Dedifferentiated amniotic fluid mesenchymal stem cell (primary cell): ENCODE results near the gene PIP5K1B.

Experiments
- DNase-seq: peaks from one replicate; pipeline ENCODE4 v3.0.0-alpha.2; 2016; ENCODE audit errors: extremely low spot score

Gene PIP5K1B

DNA sequence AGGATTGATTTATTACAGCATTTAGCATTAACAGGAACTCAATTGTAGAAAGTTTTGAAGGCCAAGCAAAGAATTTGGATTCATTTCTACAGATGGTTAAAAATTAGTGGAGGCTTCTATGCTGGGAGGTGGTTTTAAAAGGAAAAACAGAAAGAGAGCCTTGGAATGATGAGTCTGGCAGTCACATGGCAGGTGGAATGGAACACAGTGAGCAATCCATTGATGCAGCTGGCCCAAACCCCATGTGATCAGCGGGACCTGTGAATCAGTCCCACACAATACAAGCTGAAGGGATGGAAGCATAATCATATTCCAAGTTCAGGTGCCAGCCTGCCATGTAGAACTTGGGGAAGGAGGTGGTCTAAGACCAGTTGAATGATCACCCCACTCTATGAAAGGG is 147.9 kb downstream of the PIP5K1B start:
- no peak for DNase-seq

DNA sequence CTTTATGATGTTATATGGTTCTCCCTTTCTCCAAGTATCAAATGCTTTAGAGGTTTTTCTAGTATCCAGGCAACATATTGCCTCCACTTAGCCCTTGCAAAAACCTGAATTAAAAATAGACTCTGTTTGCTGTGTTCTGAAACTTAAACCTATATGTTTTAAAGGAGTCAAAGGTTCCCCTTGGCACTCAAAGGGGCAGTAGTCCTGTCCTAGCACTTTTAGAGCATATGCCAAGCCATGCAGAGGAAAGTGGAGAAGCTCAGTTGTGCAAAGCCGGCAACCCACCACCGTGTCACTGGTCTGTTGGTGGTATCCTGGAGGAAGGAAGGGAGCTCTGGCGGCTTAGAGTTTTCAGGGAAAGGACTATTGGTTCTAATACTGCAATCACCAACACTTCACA is 154.3 kb downstream of the PIP5K1B start:
- no peak for DNase-seq

DNA sequence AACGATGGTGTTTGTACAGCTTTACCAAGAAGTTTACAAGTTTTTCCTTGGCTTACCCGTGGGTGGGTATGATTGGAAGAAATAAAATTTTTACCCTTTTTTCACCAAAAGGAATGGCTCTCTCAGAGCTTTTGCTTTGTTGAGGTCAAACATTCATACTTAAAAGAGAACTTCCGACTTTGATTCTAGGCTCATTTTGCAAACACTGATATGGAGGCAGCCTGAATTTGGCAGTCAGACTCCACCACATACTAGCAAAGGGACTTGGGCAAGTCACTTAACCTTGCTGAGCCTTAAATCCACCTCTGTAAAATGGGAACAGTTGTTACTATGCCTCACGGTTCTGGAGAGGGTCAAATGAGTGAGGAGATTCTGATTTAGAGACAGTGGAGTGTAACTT is 155.4 kb downstream of the PIP5K1B start:
- DNase-seq = no peak

DNA sequence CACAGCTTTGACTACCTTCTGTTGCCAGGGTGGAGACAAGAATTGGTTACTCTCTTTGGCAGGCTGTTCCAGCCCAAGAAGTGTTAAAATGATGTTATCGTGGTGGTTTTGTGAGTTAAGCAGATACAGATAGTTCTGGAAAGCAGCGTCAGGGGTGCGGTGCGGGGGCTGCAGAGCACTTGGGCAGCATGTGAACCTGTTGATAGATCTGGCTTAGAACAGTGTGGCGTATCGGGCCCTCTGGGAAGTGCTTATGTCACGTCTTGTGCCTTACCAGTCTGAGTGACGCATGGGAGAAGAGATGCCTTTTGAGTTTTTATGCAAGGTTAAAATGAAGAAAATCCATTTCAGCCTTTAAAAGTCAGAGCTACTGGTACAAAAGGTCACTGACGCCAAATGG is 156.4 kb downstream of the PIP5K1B start:
- DNase-seq = no peak

DNA sequence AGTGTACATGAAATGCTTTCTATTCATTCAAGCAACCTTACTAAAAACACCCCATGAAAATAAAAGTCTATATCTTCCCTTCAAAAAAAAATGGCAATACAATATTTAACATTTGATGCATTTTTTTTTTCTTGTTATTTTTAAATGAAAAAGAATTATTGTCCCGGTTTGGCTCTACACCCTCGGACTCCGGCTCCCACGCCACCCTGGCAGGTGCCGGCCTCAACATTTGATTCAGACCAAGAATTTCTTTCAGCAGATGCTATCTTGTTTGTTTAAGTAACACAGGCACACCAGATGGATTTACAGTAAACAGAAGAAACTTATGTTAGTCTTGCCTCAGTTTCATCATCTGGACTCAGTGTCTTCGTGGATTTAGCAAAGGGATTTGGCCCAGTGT is 162.0 kb downstream of the PIP5K1B start:
- no peak for DNase-seq

DNA sequence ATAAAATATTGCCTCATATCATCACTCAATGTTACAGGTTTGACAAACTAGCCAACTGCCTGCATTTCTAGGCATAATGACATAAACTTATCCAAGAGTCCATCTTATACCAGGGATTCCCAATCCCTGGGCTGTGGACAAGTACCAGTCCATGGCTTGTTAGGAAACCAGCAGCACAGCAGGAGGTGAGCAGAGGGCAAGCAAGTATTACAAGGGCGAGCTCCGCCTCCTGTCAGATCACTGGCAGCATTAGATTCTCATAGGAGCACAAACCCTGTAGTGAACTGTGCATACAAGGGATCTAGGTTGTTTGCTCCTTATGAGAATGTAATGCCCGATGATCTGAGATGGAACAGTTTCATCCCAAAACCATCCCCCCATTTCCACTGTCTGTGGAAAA is 164.0 kb downstream of the PIP5K1B start:
- DNase-seq = no peak

DNA sequence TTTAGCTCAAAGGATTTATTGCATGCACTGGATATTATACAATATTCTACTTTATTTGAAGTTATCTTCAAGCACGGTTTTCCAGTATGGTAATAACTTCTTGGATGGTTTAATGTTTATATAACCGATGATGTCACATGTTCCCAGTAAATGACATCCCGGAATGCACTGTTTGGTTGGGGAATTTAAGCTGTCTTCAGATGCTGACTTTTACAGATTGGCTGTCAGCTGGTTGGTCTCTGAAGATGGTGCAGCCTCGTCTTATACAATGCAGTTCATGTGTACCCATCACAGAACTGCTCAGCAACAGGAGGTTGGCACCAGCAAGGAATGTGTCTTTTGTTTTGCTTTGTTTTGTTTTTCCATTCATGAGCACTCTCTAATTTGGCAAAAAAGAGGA is 165.0 kb downstream of the PIP5K1B start:
- no peak for DNase-seq

DNA sequence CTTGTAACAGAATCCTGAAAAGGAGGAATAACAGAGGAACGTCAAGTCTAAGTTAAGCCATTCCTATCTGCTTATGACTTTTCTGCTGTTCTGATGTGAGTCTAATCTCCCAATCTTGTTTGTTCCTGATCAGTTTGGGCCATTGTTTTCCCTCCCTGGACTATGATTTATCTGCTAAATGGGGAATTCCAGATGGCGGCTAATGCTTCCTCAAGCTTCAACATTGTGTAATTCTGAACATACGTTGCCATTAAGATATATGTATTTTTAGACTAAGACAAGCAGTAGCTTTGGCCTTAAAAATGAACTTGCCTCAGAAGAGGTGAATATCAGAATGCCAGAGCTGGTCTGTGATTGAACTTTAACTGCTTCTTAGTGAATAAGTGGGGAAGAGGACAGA is 166.2 kb downstream of the PIP5K1B start:
- no peak for DNase-seq

DNA sequence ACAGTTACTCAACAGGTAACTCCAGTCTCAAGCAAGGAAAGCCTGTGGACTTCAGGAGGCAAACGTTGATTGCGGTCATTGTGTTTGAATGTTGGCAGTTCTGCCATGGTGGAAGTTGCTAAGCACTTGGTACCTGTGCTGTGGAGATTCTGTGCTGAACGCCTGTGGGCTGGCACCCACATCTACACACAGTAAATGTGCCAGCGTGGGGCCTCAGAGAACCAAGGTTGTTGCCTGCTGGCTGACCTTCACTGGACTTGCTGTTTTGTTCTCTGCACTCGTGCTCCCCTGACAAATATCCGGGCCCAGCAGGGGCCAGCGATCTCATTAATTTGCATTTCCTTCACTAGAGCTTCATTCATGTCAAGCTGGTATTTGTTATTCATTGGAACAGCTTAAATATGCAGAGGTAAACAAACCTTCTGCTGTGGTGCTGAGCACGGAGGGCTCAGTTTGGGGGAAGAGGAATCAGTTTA is 167.0 kb downstream of the PIP5K1B start:
- DNase-seq = no peak

DNA sequence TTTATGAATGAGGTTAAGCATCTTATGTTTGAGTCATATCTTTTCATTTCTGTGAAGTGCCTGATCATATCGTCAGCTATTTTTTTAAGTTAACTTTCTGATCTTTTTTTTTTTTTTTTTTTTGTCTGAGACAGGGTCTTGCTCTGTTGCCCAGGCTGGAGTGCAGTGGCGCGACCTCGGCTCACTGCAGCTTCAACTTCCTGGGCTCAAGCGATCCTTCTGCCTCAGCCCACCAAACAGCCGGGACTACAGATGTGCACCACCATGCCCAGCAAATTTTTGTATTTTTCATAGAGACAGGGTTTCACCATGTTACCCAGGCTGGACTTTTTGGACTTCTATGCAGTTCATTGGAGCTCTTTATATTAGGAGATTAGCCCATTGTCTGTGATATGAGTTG is 168.1 kb downstream of the PIP5K1B start:
- no peak for DNase-seq

DNA sequence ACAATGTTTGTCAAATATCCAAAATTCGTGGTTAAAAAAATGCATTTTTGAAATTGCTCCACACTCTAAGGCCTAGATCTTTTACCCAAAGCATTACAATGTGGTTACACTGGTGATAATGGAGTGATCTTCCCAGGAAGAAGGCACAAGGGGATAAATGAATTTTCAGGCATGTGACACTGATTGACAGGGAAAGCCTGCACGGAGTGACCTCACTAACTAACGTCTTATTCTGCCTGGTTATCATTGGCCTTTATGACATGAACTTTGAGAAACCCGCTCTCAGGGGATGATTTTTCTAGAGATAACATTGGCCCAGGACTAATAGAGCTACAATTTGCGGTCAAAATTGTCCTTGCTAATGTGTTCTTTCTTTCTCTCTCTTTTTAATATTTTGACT is 171.2 kb downstream of the PIP5K1B start:
- DNase-seq = no peak

DNA sequence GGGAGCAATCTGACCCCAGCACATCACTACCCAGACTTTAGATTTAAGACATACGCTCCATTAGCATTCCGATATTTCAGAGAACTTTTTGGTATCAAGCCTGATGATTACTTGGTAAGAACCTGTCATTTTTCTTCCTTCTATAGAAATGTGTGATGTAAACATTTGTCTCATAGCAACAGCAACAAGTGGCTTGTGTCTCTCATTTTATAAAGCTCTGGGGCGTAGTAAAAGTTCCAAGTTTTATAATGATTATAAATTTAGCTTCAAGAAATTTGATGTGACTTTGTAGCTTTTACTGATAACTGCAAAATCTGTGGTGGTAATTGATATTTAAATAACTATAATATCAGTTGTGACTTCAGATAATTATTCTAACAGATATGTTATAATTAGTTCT is 171.6 kb downstream of the PIP5K1B start:
- DNase-seq = no peak

DNA sequence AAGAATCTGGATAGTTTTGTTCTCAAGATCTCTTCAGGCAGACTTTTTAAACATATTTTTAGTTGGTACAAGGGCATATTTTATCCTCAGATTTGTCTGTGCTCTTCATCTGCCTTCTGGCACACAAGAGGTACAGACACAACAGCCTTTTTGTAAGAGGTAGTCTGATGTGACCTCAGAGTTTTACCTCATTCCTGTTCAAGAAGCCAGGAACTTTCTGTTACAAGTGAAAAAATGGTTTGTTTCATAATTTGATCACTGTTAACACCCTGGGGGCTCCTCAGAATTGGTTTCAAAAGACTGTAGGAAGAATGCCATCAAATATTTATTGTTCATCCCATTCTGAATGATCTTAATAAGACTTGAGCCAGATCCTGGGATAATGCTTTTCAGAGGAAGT is 172.2 kb downstream of the PIP5K1B start:
- DNase-seq = no peak

DNA sequence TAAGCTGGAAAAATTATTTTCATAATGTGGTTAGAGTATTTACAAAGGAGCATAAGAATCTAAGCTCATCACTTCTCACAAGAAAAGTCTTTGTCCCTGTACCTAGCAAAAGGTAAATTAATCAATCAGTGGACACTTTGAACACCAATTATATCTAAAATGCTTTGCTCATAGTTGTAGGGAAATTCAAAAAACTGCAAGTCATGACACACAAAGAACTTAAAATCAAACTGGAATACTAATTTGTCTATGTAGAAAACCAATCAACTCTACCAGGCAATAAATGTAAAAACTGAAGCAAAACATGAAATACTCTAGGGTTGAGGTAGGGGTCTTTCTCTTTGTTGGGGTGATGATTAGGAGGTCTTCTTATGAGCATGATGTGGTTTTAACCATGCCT is 173.4 kb downstream of the PIP5K1B start:
- no peak for DNase-seq

DNA sequence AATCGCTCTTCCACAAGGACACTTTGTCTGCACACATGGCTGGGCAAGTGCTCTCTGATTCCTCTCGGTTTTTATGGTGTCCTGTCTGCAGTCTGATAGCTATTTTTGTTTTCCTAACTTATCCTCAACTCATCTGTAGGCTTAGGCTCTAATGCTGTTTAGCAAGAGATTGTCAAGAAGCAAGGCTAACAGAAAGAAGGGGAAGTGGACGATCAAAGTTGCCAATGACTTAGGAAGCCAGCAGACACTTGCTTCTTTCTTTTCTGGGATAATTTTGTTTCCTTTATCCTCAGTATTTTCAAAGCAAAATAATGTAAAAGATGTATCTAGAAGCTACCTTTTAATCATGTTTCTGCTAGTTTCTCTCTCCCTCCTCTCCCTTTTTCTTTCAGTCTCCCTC is 178.2 kb downstream of the PIP5K1B start:
- no peak for DNase-seq

DNA sequence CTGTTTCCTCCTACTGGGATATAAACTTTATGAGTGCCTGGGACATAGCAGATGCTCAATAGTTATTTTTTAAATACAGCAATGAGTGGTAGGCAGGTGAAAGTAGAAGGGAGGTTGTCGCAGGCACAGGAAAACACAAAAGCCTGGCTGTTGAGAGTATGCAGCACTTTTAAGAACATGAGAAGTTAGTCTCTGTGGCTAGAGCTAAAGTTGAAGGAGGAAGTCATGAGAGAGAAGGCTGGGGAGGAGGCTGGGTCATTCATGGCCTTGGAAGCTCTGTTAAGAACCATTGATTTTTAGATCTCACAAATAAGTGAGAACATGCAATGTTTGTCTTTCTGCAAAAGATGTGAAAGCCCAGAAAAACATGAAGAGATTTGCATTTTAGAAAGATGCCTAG is 182.2 kb downstream of the PIP5K1B start:
- DNase-seq = no peak

DNA sequence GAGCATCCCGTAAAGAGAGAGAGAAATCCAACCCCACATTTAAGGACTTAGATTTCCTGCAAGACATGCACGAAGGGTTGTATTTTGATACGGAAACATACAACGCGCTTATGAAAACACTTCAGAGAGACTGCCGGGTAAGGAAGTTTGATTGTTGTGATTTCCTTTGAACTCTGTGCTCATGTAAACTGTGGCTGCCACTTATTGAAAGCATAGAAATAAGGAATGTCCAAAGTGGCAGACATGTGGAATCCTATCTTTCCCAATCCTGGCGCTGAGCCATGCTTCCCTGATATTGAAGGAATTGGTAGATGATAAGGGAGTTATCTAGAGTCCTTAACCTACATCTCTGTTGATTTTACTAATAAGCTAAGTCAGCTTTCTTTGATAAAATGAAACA is 189.5 kb downstream of the PIP5K1B start:
- DNase-seq = no peak

DNA sequence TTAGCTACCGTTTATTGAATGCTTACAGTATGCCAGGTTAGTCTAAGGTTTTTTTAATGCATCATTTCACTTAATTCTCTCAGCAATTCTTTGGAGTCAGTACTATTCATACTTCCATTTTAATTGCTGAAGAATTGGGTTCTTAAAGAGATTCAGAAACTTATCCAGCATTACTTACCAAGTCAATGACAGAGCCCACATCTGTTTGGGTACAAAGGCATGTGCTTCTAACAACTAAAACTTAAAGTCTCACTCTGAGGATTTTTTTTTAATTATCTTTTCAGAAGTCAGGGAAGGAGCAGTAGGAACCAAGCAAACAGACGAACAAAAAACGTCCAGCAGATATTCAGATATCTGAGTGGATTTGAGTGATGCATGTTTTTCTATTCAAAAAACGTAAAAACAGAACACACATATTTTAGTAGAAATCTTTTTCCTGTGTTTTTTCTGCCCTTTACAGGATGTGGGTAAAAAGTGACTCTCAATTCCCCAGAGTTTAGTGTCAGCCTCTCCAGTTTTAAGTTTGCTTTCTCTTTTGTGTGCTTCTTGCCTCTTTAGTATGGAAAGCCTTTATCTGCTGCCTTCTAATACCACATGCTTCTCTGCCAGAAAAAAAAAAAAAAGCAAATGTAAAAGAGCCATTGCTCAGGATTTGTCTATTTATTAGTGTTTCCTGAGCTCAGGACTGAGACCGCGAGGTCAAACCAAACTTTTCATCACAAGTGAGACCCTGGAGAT is 190.9 kb downstream of the PIP5K1B start:
- DNase-seq = no peak

DNA sequence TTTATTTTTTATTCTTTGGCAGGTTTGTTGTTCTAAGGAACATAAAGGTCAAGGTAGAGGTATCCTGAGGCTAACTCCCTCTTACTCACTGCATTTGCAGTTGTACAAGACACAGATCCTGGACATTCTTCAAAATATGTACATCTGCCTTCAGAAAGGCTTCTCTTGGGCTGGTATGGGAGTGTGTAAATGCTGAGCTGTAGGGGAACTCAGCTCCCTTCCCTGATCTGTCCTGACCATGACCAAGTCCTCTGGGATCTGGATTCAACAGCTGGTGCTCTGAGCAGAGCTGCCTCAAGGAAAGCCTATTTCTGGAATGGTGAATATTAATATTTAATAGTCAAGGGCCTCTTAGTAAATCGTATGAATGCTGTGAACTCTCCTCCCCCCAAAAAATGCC is 191.4 kb downstream of the PIP5K1B start:
- DNase-seq = no peak

DNA sequence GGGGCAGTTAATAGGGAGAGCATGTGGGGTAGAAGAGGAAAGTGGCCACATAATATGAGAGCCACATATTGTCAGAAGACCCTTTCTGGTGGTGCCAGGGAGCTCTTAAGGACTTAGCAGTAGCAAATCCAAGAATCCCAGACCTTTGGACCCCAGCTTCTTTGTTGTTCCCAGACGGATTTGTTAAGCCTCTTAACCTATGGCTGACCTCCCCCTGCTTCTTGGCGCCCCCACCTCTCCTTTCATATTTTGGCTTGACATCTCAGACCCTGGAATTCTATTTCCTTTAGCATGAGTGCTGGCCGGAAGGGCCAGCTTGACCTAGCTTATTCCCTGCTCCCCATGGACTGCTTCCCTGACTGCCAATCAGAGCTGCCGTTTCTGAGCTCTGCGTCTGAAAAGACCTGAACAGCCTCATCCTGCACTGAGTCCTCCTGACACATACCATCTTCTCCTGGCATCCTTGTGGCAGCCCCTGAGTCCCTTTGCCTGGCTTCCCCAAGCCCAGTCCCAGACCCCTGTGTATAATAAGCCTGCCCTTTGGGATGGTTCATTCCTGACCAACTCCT is 192.6 kb downstream of the PIP5K1B start:
- no peak for DNase-seq

DNA sequence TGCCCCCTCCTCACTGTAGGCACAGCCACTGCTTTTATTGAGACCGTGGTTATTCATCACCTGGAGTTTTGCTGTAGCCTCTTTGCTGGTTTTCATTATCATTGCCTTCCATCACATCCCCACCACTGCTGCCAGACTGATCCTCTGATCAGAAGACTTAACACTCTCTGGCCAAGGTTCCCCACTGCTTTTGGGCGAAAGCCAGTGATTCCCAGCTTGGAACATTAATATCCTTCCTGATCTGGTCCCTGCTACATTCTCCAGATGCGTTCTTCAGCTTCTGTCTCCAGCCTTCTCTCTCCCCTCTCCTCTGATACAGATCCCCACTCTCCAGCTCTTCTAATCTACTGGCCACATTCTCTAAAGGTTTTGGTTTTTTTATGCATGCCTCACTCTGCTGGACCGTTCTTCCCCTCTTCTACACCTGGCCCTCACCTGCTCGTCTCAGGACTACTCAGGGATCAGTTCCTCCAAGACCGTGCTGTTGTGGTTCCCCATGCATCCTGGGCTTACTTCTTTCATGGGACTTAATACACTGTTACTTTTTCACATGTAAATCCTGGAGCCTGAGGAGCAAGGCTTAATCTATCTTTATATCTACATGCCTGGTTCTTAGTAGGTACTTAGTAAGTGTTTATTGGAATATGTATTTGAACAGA is 193.9 kb downstream of the PIP5K1B start:
- no peak for DNase-seq

DNA sequence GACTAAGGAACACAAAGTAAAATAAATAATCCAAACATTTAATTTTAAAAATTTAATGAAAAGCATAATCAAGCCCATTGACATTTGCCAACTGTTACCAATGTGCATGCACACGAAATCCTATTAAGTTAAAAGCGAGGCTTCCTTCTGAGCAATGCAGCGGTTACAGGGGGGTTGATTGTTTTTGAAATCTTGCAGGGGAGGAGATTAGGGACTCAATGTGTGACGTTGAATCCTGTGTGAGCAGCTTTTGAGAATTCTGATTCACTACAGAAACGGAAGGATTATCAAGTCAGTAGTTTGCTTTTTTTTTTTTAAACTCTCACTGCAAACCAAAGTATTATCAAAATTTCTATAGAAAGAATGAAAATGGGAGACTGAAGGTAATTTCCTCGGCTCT is 199.4 kb downstream of the PIP5K1B start:
- no peak for DNase-seq

DNA sequence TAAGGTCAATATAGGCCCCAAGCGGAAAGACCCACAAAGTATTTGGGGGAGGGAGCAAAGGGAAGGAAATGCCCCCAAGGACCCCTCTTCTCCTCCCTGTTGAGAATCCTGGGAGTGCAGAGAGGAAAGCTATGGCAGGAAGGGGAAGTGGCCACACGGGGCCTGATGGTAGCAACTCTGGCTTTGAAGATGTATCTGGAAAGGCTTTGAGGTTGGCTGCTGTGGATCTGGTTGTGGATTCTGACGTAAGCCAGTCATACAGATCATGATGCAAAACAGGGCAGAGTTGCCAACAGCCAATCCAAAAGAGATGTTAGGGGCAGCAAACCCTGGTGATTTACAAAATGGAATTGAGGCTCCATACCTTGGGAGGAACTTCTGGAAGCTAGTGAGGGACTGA is 200.1 kb downstream of the PIP5K1B start:
- no peak for DNase-seq
